Posterior vena cava (tissue), 2 donors: Measurements from ENCODE around the gene CCDC15. TPM values are rescaled to one million over a fixed set of nuclear protein-coding genes. Genes with fewer than 3 reads are reported as not detected.
"Not testable (repeated sequence)": the region's sequence is repeated elsewhere in the genome, so short reads cannot be mapped to it uniquely, and the experiment has no call there.

Experiments
- DNase-seq: peaks from one replicate; pipeline ENCODE4 v3.0.0-alpha.2; 2020; ENCODE audit warnings: low spot score
- intact Hi-C, 2 donors: fragments of 100-400 bp; cut with DNase I; formaldehyde crosslinking; loops; one replicate each; pipeline versions ENCODE4 v1.14.1 to v1.14.2; 2022 to 2023
- total RNA-seq, 2 donors: library from RNA; stranded (reverse); fragmentation: NEBNext Ultra II Directional; extraction: Animal tissue kit (Norgen Biotek cat#: 25700); gene quantifications; one replicate each; pipeline ENCODE4 v1.2.1, GENCODE V29; 2021
- donor health status: DM: yes; HTN: yes; CAD: no.
- donor health status: DM: yes; HTN: yes; CAD: no.

Gene CCDC15
- total RNA-seq, 2 donors from 2014 or later: 1.1 to 1.6 TPM

GRCh38 chr11:124978316-124978715 is 24.3 kb downstream of the CCDC15 start:
- intact Hi-C loops: no loop called here
- DNase-seq: no peak

- intact Hi-C loops: no loop called here
- DNase-seq: no peak
These were observed 28.0 kb downstream of the CCDC15 start for GRCh38 chr11:124982043-124982442.

- intact Hi-C loops: loop anchor here in 1 of 2 donors (2.0 kb wide), 1 partner anchor 65 kb away; no protein-coding TSS in a partner anchor
- no peak for DNase-seq
These were observed 29.9 kb downstream of the CCDC15 start for GRCh38 chr11:124983674-124984511.

- DNase-seq: no peak
These were observed 30.5 kb downstream of the CCDC15 start for GRCh38 chr11:124984512-124984854.

GRCh38 chr11:124987096-124987495 is 33.1 kb downstream of the CCDC15 start:
- DNase-seq: no peak
- intact Hi-C loops: no loop called here

More at GRCh38 chr11:124984512-124984854, 30.5 kb downstream of the CCDC15 start:
- intact Hi-C loops: loop anchor here in 1 of 2 donors (2.0 kb wide), 1 partner anchor 64 kb away; no protein-coding TSS in a partner anchor

- no peak for DNase-seq
- intact Hi-C loops: no loop called here
These were observed 34.1 kb downstream of the CCDC15 start for GRCh38 chr11:124988063-124988462.

GRCh38 chr11:125001079-125001778 is 47.2 kb downstream of the CCDC15 start:
- no peak for DNase-seq
- intact Hi-C loops: no loop called here

- DNase-seq: no peak
These were observed 47.8 kb downstream of the CCDC15 start for GRCh38 chr11:125001849-125002248.

GRCh38 chr11:125005491-125005890 is 51.5 kb downstream of the CCDC15 start:
- DNase-seq: no peak
- intact Hi-C loops: no loop called here

More at GRCh38 chr11:125001849-125002248, 47.8 kb downstream of the CCDC15 start:
- intact Hi-C loops: no loop called here

GRCh38 chr11:125016413-125016812 is 62.4 kb downstream of the CCDC15 start:
- intact Hi-C loops: no loop called here
- DNase-seq: no peak

GRCh38 chr11:125020342-125020741 is 66.3 kb downstream of the CCDC15 start:
- no peak for DNase-seq
- intact Hi-C loops: no loop called here

- intact Hi-C loops: no loop called here
- no peak for DNase-seq
These were observed 68.5 kb downstream of the CCDC15 start for GRCh38 chr11:125022551-125022950.

- intact Hi-C loops: no loop called here
- DNase-seq: no peak
These were observed 72.0 kb downstream of the CCDC15 start for GRCh38 chr11:125025968-125026367.

GRCh38 chr11:125029431-125029830 is 75.4 kb downstream of the CCDC15 start:
- intact Hi-C loops, DNase-seq: not testable (repeated sequence)

- intact Hi-C loops: no loop called here
- no peak for DNase-seq
These were observed 82.9 kb downstream of the CCDC15 start for GRCh38 chr11:125036933-125037332.

GRCh38 chr11:125049164-125049792 is 95.3 kb downstream of the CCDC15 start:
- DNase-seq: no peak
- intact Hi-C loops: loop anchor here in 1 of 2 donors (2.0 kb wide), 1 partner anchor 64 kb away; no protein-coding TSS in a partner anchor

GRCh38 chr11:125052047-125052446 is 98.0 kb downstream of the CCDC15 start:
- no peak for DNase-seq
- intact Hi-C loops: no loop called here

GRCh38 chr11:125053167-125053566 is 99.2 kb downstream of the CCDC15 start:
- no peak for DNase-seq
- intact Hi-C loops: no loop called here

- no peak for DNase-seq
- intact Hi-C loops: no loop called here
These were observed 101.2 kb downstream of the CCDC15 start for GRCh38 chr11:125055107-125055715.

GRCh38 chr11:125056111-125056510 is 102.1 kb downstream of the CCDC15 start:
- intact Hi-C loops, DNase-seq: not testable (repeated sequence)
